Measurements from ENCODE around the gene ATL3.
"Not testable (repeated sequence)": the region's sequence is repeated elsewhere in the genome, so short reads cannot be mapped to it uniquely, and the experiment has no call there.

DNA sequence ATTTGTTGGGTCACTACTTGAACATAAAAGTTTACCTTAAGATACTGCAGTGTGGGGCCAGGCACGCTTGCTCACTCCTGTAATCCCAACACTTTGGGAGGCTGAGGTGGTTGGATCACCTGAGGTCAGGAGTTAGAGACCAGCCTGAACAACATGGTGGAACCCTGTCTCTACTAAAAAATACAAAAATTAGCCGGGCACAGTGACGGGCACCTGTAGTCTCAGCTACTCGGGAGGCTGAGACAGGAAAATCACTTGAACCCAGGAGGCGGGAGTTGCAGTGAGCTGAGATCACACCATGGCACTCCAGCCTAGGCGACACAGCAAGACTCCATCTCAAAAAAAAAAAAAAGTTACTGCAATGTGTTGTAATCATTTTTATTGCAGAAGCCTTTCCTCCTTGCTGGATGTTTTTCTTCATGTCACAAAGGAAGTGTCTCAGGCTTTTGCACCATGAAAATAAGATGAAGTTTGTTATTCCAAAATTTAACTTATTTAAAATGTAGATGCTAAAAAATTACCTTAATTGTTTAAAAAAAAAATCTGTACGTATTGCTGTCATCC, 14.1 kb upstream of the ATL3 start:
- TF ChIP-seq, protein P1, sequence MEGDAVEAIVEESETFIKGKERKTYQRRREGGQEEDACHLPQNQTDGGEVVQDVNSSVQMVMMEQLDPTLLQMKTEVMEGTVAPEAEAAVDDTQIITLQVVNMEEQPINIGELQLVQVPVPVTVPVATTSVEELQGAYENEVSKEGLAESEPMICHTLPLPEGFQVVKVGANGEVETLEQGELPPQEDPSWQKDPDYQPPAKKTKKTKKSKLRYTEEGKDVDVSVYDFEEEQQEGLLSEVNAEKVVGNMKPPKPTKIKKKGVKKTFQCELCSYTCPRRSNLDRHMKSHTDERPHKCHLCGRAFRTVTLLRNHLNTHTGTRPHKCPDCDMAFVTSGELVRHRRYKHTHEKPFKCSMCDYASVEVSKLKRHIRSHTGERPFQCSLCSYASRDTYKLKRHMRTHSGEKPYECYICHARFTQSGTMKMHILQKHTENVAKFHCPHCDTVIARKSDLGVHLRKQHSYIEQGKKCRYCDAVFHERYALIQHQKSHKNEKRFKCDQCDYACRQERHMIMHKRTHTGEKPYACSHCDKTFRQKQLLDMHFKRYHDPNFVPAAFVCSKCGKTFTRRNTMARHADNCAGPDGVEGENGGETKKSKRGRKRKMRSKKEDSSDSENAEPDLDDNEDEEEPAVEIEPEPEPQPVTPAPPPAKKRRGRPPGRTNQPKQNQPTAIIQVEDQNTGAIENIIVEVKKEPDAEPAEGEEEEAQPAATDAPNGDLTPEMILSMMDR (IDR thresholded peaks at IDR 0.05; ENCODE audit: low read length), result not testable (repeated sequence)
- not testable (repeated sequence) for TF ChIP-seq EZH2 (IDR thresholded peaks at IDR 0.05; ENCODE audit: borderline replicate concordance, low read length)

Measured in OCI-LY1 (cell line).